HCT116 (cell line): ENCODE results near the gene CALN1. TPM values are rescaled to one million over a fixed set of nuclear protein-coding genes. Genes with fewer than 3 reads are reported as not detected.

Source experiments
- ATAC-seq: fragments of 200-7000 bp; cut with Tn5 transposase; 2 replicates; pipeline ENCODE4 v1.9.1; 2020; ENCODE audit warnings: mild to moderate bottlenecking, moderate library complexity
- BruUV-seq: library from RNA; stranded (reverse); fragments of 400-500 nt; replicated peaks from 2 replicates; lab custom pipeline; 2021; lab: Mats Ljungman, UMichigan
- CTCF ChIA-PET: fragments of 300-600 bp; sonication (Branson Sonifier 250); formaldehyde crosslinking; loops from one replicate; lab custom pipeline; 2021; ENCODE audit warnings: antibody characterized with exemption; lab: Charles Lee
- POLR2A ChIA-PET: fragments of 300-600, 350-600 bp; sonication (Branson Sonifier 250); formaldehyde crosslinking; loops from one replicate; lab custom pipeline; 2021; ENCODE audit warnings: antibody characterized with exemption; lab: Charles Lee
- RAD21 ChIA-PET, 2 experiments: fragments of 300-600 bp; sonication (Branson Sonifier 250); formaldehyde crosslinking; loops; one replicate each; lab custom pipeline; 2023; ENCODE audit warnings: low total read pairs in 2 of 2; ENCODE audit not compliant: uncharacterized antibody in 2 of 2, unreplicated experiment in 2 of 2, low non-redundant PET in 1 of 2; lab: Charles Lee
- DNase-seq: peaks from one replicate; pipeline ENCODE4 v3.0.0-alpha.2; 2010; ENCODE audit warnings: low read depth, low spot score
- H2AFZ ChIP-seq: fragments of 200-600 bp; shearing (Covaris generic), sonication (generic); 2 replicates; pipeline ENCODE4 v1.6.1; 2017; ENCODE audit warnings: low read depth, mixed run types, mixed read lengths, antibody characterized with exemption, low read length; ENCODE audit not compliant: poor library complexity, severe bottlenecking
- H3K27ac ChIP-seq: 2 replicates; pipeline ENCODE4 v1.5.1; 2012; ENCODE audit warnings: low read depth, low read length
- H3K27me3 ChIP-seq: fragments of 200-600 bp; sonication (generic); 2 replicates; pipeline ENCODE4 v1.6.1; 2016; ENCODE audit warnings: mixed run types, low read length, mixed read lengths; ENCODE audit not compliant: insufficient read depth
- H3K36me3 ChIP-seq, 2 experiments: fragments of 200-500 bp in 1 of 2; fragments of 200-600 bp in 1 of 2; sonication (Bioruptor generic) in 1 of 2; sonication (generic) in 1 of 2; 2 replicates each; pipeline versions ENCODE4 v1.5.1 to v1.6.1; 2014 to 2016; ENCODE audit warnings: low read length in 2 of 2, inconsistent platforms in 1 of 2, mixed read lengths in 1 of 2, mixed run types in 1 of 2; ENCODE audit not compliant: insufficient read depth in 2 of 2, control insufficient read depth in 1 of 2
- H3K4me1 ChIP-seq, 2 experiments: fragments of 200-600 bp in 1 of 2; sonication (generic) in 1 of 2; 2 replicates each; pipeline versions ENCODE4 v1.5.1 to v1.6.1; 2012 to 2017; ENCODE audit warnings: low read length in 2 of 2, inconsistent platforms in 1 of 2, mild to moderate bottlenecking in 1 of 2, mixed read lengths in 1 of 2, mixed run types in 1 of 2, moderate library complexity in 1 of 2; ENCODE audit not compliant: insufficient read depth in 2 of 2, control insufficient read depth in 1 of 2
- H3K4me2 ChIP-seq: fragments of 200-600 bp; sonication (generic); 2 replicates; pipeline ENCODE4 v1.6.1; 2017; ENCODE audit warnings: mixed run types, low read length, mixed read lengths
- H3K4me3 ChIP-seq, 2 experiments: fragments of 200-600 bp in 1 of 2; sonication (generic) in 1 of 2; replicated peaks in 1 of 2; 2 replicates each; pipeline ENCODE4 v1.5.1; 2011 to 2016; ENCODE audit warnings: low read length in 2 of 2, control low read depth in 1 of 2, low read depth in 1 of 2, mild to moderate bottlenecking in 1 of 2, mixed read lengths in 1 of 2, mixed run types in 1 of 2
- H3K79me2 ChIP-seq: fragments of 200-600 bp; sonication (generic); 2 replicates; pipeline ENCODE4 v1.6.1; 2017; ENCODE audit warnings: mild to moderate bottlenecking, mixed run types, low read length, moderate library complexity, mixed read lengths; ENCODE audit not compliant: insufficient read depth
- H3K9ac ChIP-seq: fragments of 200-600 bp; sonication (generic); 2 replicates; pipeline ENCODE4 v1.6.1; 2016; ENCODE audit warnings: low read length, mixed read lengths
- H3K9me2 ChIP-seq: fragments of 200-600 bp; sonication (generic), shearing (Covaris generic); 2 replicates; pipeline ENCODE4 v1.6.1; 2017; ENCODE audit warnings: mixed run types, mild to moderate bottlenecking, moderate library complexity; ENCODE audit not compliant: insufficient read depth
- H3K9me3 ChIP-seq, 2 experiments: fragments of 200-500 bp in 1 of 2; fragments of 200-600 bp in 1 of 2; sonication (Bioruptor generic) in 1 of 2; sonication (generic) in 1 of 2; 2 replicates each; pipeline ENCODE4 v1.6.1; 2014 to 2017; ENCODE audit warnings: low read length in 2 of 2, mixed read lengths in 2 of 2, inconsistent platforms in 1 of 2, low read depth in 1 of 2, mild to moderate bottlenecking in 1 of 2, mixed run types in 1 of 2, moderate library complexity in 1 of 2; ENCODE audit not compliant: control insufficient read depth in 1 of 2, insufficient read depth in 1 of 2
- H4K20me1 ChIP-seq: fragments of 200-600 bp; sonication (generic), shearing (Covaris generic); 2 replicates; pipeline ENCODE4 v1.6.1; 2017; ENCODE audit warnings: mixed run types, mild to moderate bottlenecking, moderate library complexity; ENCODE audit not compliant: insufficient read depth
- ATF3 ChIP-seq: IDR thresholded peaks from 2 replicates; pipeline ENCODE4 v1.6.1; 2012
- CEBPB ChIP-seq: IDR thresholded peaks from 2 replicates; pipeline ENCODE4 v1.6.1; 2012; ENCODE audit warnings: low read depth
- EGR1 ChIP-seq: IDR thresholded peaks from 2 replicates; pipeline ENCODE4 v1.6.1; 2012; ENCODE audit warnings: low read depth
- FOSL1 ChIP-seq: IDR thresholded peaks from 2 replicates; pipeline ENCODE4 v1.6.1; 2012; ENCODE audit warnings: low read depth
- JUND ChIP-seq: IDR thresholded peaks from 2 replicates; pipeline ENCODE4 v1.6.1; 2012
- MAX ChIP-seq: IDR thresholded peaks from 2 replicates; pipeline ENCODE4 v1.6.1; 2012
- POLR2A ChIP-seq: IDR thresholded peaks from 2 replicates; pipeline ENCODE4 v1.7.0; 2011; ENCODE audit warnings: borderline replicate concordance; ENCODE audit not compliant: insufficient read depth, insufficient read length; ENCODE audit errors: extremely low read depth
- SIN3A ChIP-seq: IDR thresholded peaks from 2 replicates; pipeline ENCODE4 v1.6.1; 2012; ENCODE audit warnings: low read depth
- SRF ChIP-seq: IDR thresholded peaks from 2 replicates; pipeline ENCODE4 v1.6.1; 2012; ENCODE audit warnings: low read depth
- ZFX ChIP-seq: fragments of 450-650 bp; IDR thresholded peaks from 2 replicates; pipeline ENCODE4 v1.6.1; 2017
- ZNF274 ChIP-seq: fragments of 200-500 bp; sonication (Bioruptor generic); IDR thresholded peaks from 2 replicates; pipeline ENCODE4 v1.6.1; 2014; ENCODE audit warnings: mild to moderate bottlenecking, low read depth, low read length, inconsistent platforms
- intact Hi-C: fragments of 100-400 bp; cut with micrococcal nuclease; formaldehyde crosslinking; loops from 2 replicates; pipeline ENCODE4 v1.10.0; 2022
- total RNA-seq: library from RNA; stranded (reverse); gene quantifications from one replicate; pipeline ENCODE4 v1.2.1, GENCODE V29; 2021; ENCODE audit not compliant: unreplicated experiment
- TF ChIP-seq, protein P1 (sequence below): IDR thresholded peaks from 2 replicates; pipeline ENCODE4 v1.6.1; 2011; ENCODE audit warnings: mild to moderate bottlenecking, low read length, moderate library complexity; ENCODE audit not compliant: insufficient replicate concordance; ENCODE audit errors: extremely low read depth
- TF ChIP-seq, protein P2 (sequence below), 3 experiments: fragments of 200-600 bp in 1 of 3; sonication (generic) in 1 of 3; IDR thresholded peaks in 2 of 3; conservative IDR thresholded peaks in 1 of 3; 2 replicates each; pipeline ENCODE4 v1.5.1; 2012 to 2017; ENCODE audit warnings: low read depth in 2 of 3, low read length in 2 of 3, antibody characterized with exemption in 1 of 3, borderline replicate concordance in 1 of 3, control low read depth in 1 of 3, mild to moderate bottlenecking in 1 of 3, mixed read lengths in 1 of 3, mixed run types in 1 of 3, moderate library complexity in 1 of 3; ENCODE audit not compliant: insufficient read depth in 1 of 3
- TF ChIP-seq, protein P3 (sequence below): IDR thresholded peaks from 2 replicates; pipeline ENCODE4 v1.6.1; 2012; ENCODE audit warnings: low read depth

The CALN1 gene
- total RNA-seq, 1 experiment from 2014 or later, result 0.17 TPM

DNA sequence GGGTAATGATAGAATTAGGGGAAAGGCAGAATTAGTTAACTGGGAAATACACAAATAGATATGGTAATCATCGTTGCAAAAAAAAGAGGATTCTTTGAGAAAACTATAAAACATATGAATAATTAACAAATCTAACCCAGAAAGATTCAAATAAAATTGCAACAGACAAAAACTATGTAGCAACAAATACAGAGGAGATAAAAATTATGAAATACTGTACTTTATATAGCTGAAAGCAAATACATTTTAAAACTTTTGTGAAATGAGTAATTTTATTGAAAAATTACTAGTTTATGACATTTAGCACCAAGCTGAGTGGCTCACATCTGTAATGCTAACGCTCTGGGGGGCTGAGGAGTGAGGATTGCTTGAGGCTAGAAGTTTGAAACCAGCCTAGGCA lies 356.7 kb downstream of the CALN1 start:
- TF ChIP-seq SRF, result no peak
- TF ChIP-seq, protein P1, sequence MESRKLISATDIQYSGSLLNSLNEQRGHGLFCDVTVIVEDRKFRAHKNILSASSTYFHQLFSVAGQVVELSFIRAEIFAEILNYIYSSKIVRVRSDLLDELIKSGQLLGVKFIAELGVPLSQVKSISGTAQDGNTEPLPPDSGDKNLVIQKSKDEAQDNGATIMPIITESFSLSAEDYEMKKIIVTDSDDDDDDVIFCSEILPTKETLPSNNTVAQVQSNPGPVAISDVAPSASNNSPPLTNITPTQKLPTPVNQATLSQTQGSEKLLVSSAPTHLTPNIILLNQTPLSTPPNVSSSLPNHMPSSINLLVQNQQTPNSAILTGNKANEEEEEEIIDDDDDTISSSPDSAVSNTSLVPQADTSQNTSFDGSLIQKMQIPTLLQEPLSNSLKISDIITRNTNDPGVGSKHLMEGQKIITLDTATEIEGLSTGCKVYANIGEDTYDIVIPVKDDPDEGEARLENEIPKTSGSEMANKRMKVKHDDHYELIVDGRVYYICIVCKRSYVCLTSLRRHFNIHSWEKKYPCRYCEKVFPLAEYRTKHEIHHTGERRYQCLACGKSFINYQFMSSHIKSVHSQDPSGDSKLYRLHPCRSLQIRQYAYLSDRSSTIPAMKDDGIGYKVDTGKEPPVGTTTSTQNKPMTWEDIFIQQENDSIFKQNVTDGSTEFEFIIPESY, result no peak
- TF ChIP-seq, protein P2, sequence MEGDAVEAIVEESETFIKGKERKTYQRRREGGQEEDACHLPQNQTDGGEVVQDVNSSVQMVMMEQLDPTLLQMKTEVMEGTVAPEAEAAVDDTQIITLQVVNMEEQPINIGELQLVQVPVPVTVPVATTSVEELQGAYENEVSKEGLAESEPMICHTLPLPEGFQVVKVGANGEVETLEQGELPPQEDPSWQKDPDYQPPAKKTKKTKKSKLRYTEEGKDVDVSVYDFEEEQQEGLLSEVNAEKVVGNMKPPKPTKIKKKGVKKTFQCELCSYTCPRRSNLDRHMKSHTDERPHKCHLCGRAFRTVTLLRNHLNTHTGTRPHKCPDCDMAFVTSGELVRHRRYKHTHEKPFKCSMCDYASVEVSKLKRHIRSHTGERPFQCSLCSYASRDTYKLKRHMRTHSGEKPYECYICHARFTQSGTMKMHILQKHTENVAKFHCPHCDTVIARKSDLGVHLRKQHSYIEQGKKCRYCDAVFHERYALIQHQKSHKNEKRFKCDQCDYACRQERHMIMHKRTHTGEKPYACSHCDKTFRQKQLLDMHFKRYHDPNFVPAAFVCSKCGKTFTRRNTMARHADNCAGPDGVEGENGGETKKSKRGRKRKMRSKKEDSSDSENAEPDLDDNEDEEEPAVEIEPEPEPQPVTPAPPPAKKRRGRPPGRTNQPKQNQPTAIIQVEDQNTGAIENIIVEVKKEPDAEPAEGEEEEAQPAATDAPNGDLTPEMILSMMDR (IDR thresholded peaks at IDR 0.05 in 2 of 3, conservative IDR thresholded peaks at IDR 0.05 in 1 of 3; ENCODE audit: borderline replicate concordance in 1 of 3, insufficient read depth in 1 of 3, low read depth in 2 of 3, low read length in 2 of 3), result no peak
- TF ChIP-seq JUND, result no peak
- TF ChIP-seq MAX, result no peak
- TF ChIP-seq ZNF274, result no peak
- TF ChIP-seq, protein P3, sequence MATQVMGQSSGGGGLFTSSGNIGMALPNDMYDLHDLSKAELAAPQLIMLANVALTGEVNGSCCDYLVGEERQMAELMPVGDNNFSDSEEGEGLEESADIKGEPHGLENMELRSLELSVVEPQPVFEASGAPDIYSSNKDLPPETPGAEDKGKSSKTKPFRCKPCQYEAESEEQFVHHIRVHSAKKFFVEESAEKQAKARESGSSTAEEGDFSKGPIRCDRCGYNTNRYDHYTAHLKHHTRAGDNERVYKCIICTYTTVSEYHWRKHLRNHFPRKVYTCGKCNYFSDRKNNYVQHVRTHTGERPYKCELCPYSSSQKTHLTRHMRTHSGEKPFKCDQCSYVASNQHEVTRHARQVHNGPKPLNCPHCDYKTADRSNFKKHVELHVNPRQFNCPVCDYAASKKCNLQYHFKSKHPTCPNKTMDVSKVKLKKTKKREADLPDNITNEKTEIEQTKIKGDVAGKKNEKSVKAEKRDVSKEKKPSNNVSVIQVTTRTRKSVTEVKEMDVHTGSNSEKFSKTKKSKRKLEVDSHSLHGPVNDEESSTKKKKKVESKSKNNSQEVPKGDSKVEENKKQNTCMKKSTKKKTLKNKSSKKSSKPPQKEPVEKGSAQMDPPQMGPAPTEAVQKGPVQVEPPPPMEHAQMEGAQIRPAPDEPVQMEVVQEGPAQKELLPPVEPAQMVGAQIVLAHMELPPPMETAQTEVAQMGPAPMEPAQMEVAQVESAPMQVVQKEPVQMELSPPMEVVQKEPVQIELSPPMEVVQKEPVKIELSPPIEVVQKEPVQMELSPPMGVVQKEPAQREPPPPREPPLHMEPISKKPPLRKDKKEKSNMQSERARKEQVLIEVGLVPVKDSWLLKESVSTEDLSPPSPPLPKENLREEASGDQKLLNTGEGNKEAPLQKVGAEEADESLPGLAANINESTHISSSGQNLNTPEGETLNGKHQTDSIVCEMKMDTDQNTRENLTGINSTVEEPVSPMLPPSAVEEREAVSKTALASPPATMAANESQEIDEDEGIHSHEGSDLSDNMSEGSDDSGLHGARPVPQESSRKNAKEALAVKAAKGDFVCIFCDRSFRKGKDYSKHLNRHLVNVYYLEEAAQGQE, result no peak
- TF ChIP-seq POLR2A, result no peak
- TF ChIP-seq ATF3, result no peak
- no peak for TF ChIP-seq CEBPB
- no peak for TF ChIP-seq SIN3A
- no peak for TF ChIP-seq FOSL1
- no peak for TF ChIP-seq EGR1
- TF ChIP-seq ZFX, result no peak
- TF ChIP-seq, all 23 proteins: peak for 0
- Histone ChIP-seq H3K4me2 (no peak overlapping the region), H3K4me3 (no peak overlapping the region), H3K9ac (no peak overlapping the region), H3K9me3 (peaks cover 0 to 5% of the 10 kb centered on the region in 2 experiments; a peak in 2 of 4 replicates), H3K27me3 (no peaks in the 10 kb centered on the region), H3K9me2 (no peaks in the 10 kb centered on the region), H3K79me2 (no peaks in the 10 kb centered on the region), H2AFZ (no peak overlapping the region), H4K20me1 (no peaks in the 10 kb centered on the region), H3K36me3 (no peaks in the 10 kb centered on the region), H3K27ac (no peak overlapping the region), H3K4me1 (no peaks in the 10 kb centered on the region)
- ChIA-PET POLR2A (no interaction called here), RAD21 (no interaction called here), CTCF (no interaction called here)
- ATAC-seq (no peak), DNase-seq (no peak)
- no TSS peak for BruUV-seq
- intact Hi-C loops, result no loop called here
